Activated naive CD4-positive, alpha-beta T cell treated with anti-CD3 and anti-CD28 coated beads for 36 hours (primary cell): Measurements from ENCODE around the gene ANKMY1. TPM values are rescaled to one million over a fixed set of nuclear protein-coding genes. Genes with fewer than 3 reads are reported as not detected.

Experiments
- CTCF ChIA-PET: fragments of 350-600 bp; sonication (Branson Sonifier 250); formaldehyde crosslinking; loops from one replicate; lab custom pipeline; 2021; ENCODE audit warnings: antibody characterized with exemption; lab: Charles Lee
- DNase-seq: peaks from one replicate; pipeline ENCODE4 v3.0.0-alpha.2; 2020
- H3K27ac Mint-ChIP-seq: one replicate; pipeline ENCODE4 v1.8.0; 2021; ENCODE audit warnings: mild to moderate bottlenecking, mixed read lengths
- H3K27me3 Mint-ChIP-seq: one replicate; pipeline ENCODE4 v1.8.0; 2021; ENCODE audit warnings: low read depth, mixed read lengths
- H3K36me3 Mint-ChIP-seq: one replicate; pipeline ENCODE4 v1.8.0; 2021; ENCODE audit warnings: low read depth, mixed read lengths
- H3K4me1 Mint-ChIP-seq: one replicate; pipeline ENCODE4 v1.8.0; 2021; ENCODE audit warnings: low read depth, mixed read lengths
- H3K4me3 Mint-ChIP-seq: one replicate; pipeline ENCODE4 v1.8.0; 2021; ENCODE audit warnings: mild to moderate bottlenecking, moderate library complexity, mixed read lengths
- H3K9me3 Mint-ChIP-seq: one replicate; pipeline ENCODE4 v1.8.0; 2021; ENCODE audit warnings: mixed read lengths
- intact Hi-C: fragments of 100-400 bp; cut with micrococcal nuclease; formaldehyde crosslinking; loops from one replicate; pipeline ENCODE4 v1.15.1; 2023
- total RNA-seq, 2 experiments: library from RNA; stranded (reverse); gene quantifications; one replicate each; pipeline ENCODE4 v1.2.3, GENCODE V29; 2021

The ANKMY1 gene
- total RNA-seq, 2 experiments from 2014 or later, result 17.0 to 17.4 TPM

GRCh38 chr2:240448387-240449274 is 109.2 kb downstream of the ANKMY1 start:
- DNase-seq, result no peak
- Mint-ChIP-seq H3K36me3 (no peaks in the 10 kb centered on the region), H3K4me3 (no peak overlapping the region), H3K27me3 (peaks cover 22% of the 10 kb centered on the region), H3K27ac (no peak overlapping the region), H3K9me3 (no peaks in the 10 kb centered on the region), H3K4me1 (peaks cover 1% of the 10 kb centered on the region)
- intact Hi-C loops, result no loop called here
- CTCF ChIA-PET, result no interaction called here

- Mint-ChIP-seq H3K4me3 (no peak overlapping the region), H3K27ac (no peak overlapping the region), H3K4me1 (peaks cover 1% of the 10 kb centered on the region), H3K27me3 (peaks cover 22% of the 10 kb centered on the region), H3K36me3 (no peaks in the 10 kb centered on the region), H3K9me3 (no peaks in the 10 kb centered on the region)
- intact Hi-C loops, result no loop called here
- no peak for DNase-seq
- CTCF ChIA-PET, result no interaction called here
These were observed 109.9 kb downstream of the ANKMY1 start for GRCh38 chr2:240447934-240448333.

GRCh38 chr2:240447331-240447730 is 110.5 kb downstream of the ANKMY1 start:
- DNase-seq, result no peak
- Mint-ChIP-seq H3K36me3 (no peaks in the 10 kb centered on the region), H3K4me3 (no peak overlapping the region), H3K27ac (no peak overlapping the region), H3K4me1 (peaks cover 1% of the 10 kb centered on the region), H3K27me3 (peaks cover 22% of the 10 kb centered on the region), H3K9me3 (no peaks in the 10 kb centered on the region)
- CTCF ChIA-PET, result no interaction called here
- intact Hi-C loops, result no loop called here

- Mint-ChIP-seq H3K36me3 (no peaks in the 10 kb centered on the region), H3K9me3 (no peaks in the 10 kb centered on the region), H3K4me1 (peaks cover 1% of the 10 kb centered on the region), H3K27ac (no peak overlapping the region), H3K4me3 (no peak overlapping the region), H3K27me3 (peaks cover 17% of the 10 kb centered on the region)
- intact Hi-C loops, result no loop called here
- no peak for DNase-seq
- CTCF ChIA-PET, result no interaction called here
These were observed 111.1 kb downstream of the ANKMY1 start for GRCh38 chr2:240446664-240447175.

- no peak for DNase-seq
- intact Hi-C loops, result no loop called here
- CTCF ChIA-PET, result no interaction called here
- H3K27ac Mint-ChIP-seq, result no peak overlapping the region
- H3K36me3 Mint-ChIP-seq, result no peaks in the 10 kb centered on the region
- no peaks in the 10 kb centered on the region for H3K9me3 Mint-ChIP-seq
- peaks cover 1% of the 10 kb centered on the region for H3K4me1 Mint-ChIP-seq
- H3K4me3 Mint-ChIP-seq, result no peak overlapping the region
- H3K27me3 Mint-ChIP-seq, result peaks cover 13% of the 10 kb centered on the region
These were observed 111.7 kb downstream of the ANKMY1 start for GRCh38 chr2:240445961-240446663.

GRCh38 chr2:240444464-240444863 is 113.3 kb downstream of the ANKMY1 start:
- no peak overlapping the region for H3K27ac Mint-ChIP-seq

GRCh38 chr2:240443891-240444301 is 113.9 kb downstream of the ANKMY1 start:
- intact Hi-C loops, result no loop called here
- H3K4me1 Mint-ChIP-seq, result peaks cover 1% of the 10 kb centered on the region
- H3K27me3 Mint-ChIP-seq, result no peaks in the 10 kb centered on the region
- no peak for DNase-seq
- CTCF ChIA-PET, result no interaction called here
- H3K4me3 Mint-ChIP-seq, result no peak overlapping the region
- no peaks in the 10 kb centered on the region for H3K36me3 Mint-ChIP-seq
- no peak overlapping the region for H3K27ac Mint-ChIP-seq
- H3K9me3 Mint-ChIP-seq, result no peaks in the 10 kb centered on the region

More at GRCh38 chr2:240444464-240444863, 113.3 kb downstream of the ANKMY1 start:
- Mint-ChIP-seq H3K9me3 (no peaks in the 10 kb centered on the region), H3K27me3 (peaks cover under 1% of the 10 kb centered on the region), H3K36me3 (no peaks in the 10 kb centered on the region), H3K4me1 (peaks cover 1% of the 10 kb centered on the region), H3K4me3 (no peak overlapping the region)
- intact Hi-C loops, result no loop called here
- DNase-seq, result no peak
- CTCF ChIA-PET, result no interaction called here

GRCh38 chr2:240442891-240443715 is 114.7 kb downstream of the ANKMY1 start:
- CTCF ChIA-PET, result no interaction called here
- Mint-ChIP-seq H3K9me3 (no peaks in the 10 kb centered on the region), H3K36me3 (no peaks in the 10 kb centered on the region), H3K4me3 (no peak overlapping the region), H3K27ac (no peak overlapping the region), H3K4me1 (peaks cover 1% of the 10 kb centered on the region), H3K27me3 (peaks cover 3% of the 10 kb centered on the region)
- intact Hi-C loops, result no loop called here
- no peak for DNase-seq

- H3K4me1 Mint-ChIP-seq, result peaks cover 2% of the 10 kb centered on the region
- H3K9me3 Mint-ChIP-seq, result no peaks in the 10 kb centered on the region
- CTCF ChIA-PET, result no interaction called here
- no peak overlapping the region for H3K4me3 Mint-ChIP-seq
- H3K36me3 Mint-ChIP-seq, result no peaks in the 10 kb centered on the region
- intact Hi-C loops, result no loop called here
- DNase-seq, result no peak
- peaks cover 14% of the 10 kb centered on the region for H3K27me3 Mint-ChIP-seq
- H3K27ac Mint-ChIP-seq, result no peak overlapping the region
These were observed 115.8 kb downstream of the ANKMY1 start for GRCh38 chr2:240441993-240442411.

- H3K4me3 Mint-ChIP-seq, result no peak overlapping the region
- no peak for DNase-seq
- H3K27ac Mint-ChIP-seq, result no peak overlapping the region
- H3K36me3 Mint-ChIP-seq, result no peaks in the 10 kb centered on the region
- peaks cover 17% of the 10 kb centered on the region for H3K27me3 Mint-ChIP-seq
- CTCF ChIA-PET, result no interaction called here
- no peaks in the 10 kb centered on the region for H3K9me3 Mint-ChIP-seq
- peaks cover 4% of the 10 kb centered on the region for H3K4me1 Mint-ChIP-seq
- intact Hi-C loops, result no loop called here
These were observed 116.3 kb downstream of the ANKMY1 start for GRCh38 chr2:240441326-240441992.

- CTCF ChIA-PET, result no interaction called here
- intact Hi-C loops, result no loop called here
- DNase-seq, result no peak
- H3K27ac Mint-ChIP-seq, result no peak overlapping the region
- H3K36me3 Mint-ChIP-seq, result no peaks in the 10 kb centered on the region
- peaks cover 4% of the 10 kb centered on the region for H3K4me1 Mint-ChIP-seq
- no peaks in the 10 kb centered on the region for H3K9me3 Mint-ChIP-seq
- no peak overlapping the region for H3K4me3 Mint-ChIP-seq
- peaks cover 17% of the 10 kb centered on the region for H3K27me3 Mint-ChIP-seq
These were observed 117.0 kb downstream of the ANKMY1 start for GRCh38 chr2:240440704-240441320.
